Neuronal stem cell (in vitro differentiated cells): Measurements from ENCODE around the gene KRTAP10-1.

Source experiments
- DNase-seq: peaks from one replicate; pipeline ENCODE4 v3.0.0-alpha.2; 2013; ENCODE audit warnings: low spot score
- H2AFZ ChIP-seq: one replicate; pipeline ENCODE4 v1.6.1; 2013; ENCODE audit warnings: mild to moderate bottlenecking, low read length, inconsistent platforms
- H2AK5ac ChIP-seq: 2 replicates; pipeline ENCODE4 v1.6.1; 2013; ENCODE audit warnings: low read depth, mild to moderate bottlenecking, inconsistent platforms, low read length, moderate library complexity, mixed read lengths
- H2BK120ac ChIP-seq: 2 replicates; pipeline ENCODE4 v1.6.1; 2013; ENCODE audit warnings: low read depth, mild to moderate bottlenecking, inconsistent platforms, low read length, moderate library complexity, mixed read lengths
- H2BK12ac ChIP-seq: one replicate; pipeline ENCODE4 v1.6.1; 2013; ENCODE audit warnings: low read length, inconsistent platforms
- H2BK15ac ChIP-seq: 2 replicates; pipeline ENCODE4 v1.6.1; 2013; ENCODE audit warnings: mild to moderate bottlenecking, low read length, inconsistent platforms, mixed read lengths
- H2BK5ac ChIP-seq: one replicate; pipeline ENCODE4 v1.6.1; 2013; ENCODE audit warnings: inconsistent platforms, mild to moderate bottlenecking, low read length, moderate library complexity
- H3K14ac ChIP-seq: one replicate; pipeline ENCODE4 v1.6.1; 2013; ENCODE audit warnings: low read length, inconsistent platforms
- H3K18ac ChIP-seq: 2 replicates; pipeline ENCODE4 v1.6.1; 2013; ENCODE audit warnings: low read length, inconsistent platforms
- H3K23ac ChIP-seq: 2 replicates; pipeline ENCODE4 v1.6.1; 2013; ENCODE audit warnings: low read depth, mild to moderate bottlenecking, mixed read lengths, low read length, inconsistent platforms; ENCODE audit not compliant: poor library complexity
- H3K27ac ChIP-seq: replicated peaks from 3 replicates; pipeline ENCODE4 v1.5.1; 2013; ENCODE audit warnings: low read length, inconsistent platforms
- H3K27me3 ChIP-seq, 3 experiments: 2 replicates each; pipeline ENCODE4 v1.6.1; 2013; ENCODE audit warnings: low read length in 3 of 3, mild to moderate bottlenecking in 2 of 3, inconsistent platforms in 1 of 3, low read depth in 1 of 3, mixed read lengths in 1 of 3, moderate library complexity in 1 of 3; ENCODE audit not compliant: control insufficient read depth in 3 of 3, insufficient read depth in 3 of 3
- H3K36me3 ChIP-seq, 2 donors: replicated peaks in 1 of 2; 2 replicates each; pipeline ENCODE4 v1.6.1; 2013; ENCODE audit warnings: low read length in 2 of 2; ENCODE audit not compliant: control insufficient read depth in 2 of 2, insufficient read depth in 2 of 2
- H3K4ac ChIP-seq: 2 replicates; pipeline ENCODE4 v1.6.1; 2013; ENCODE audit warnings: inconsistent platforms, mild to moderate bottlenecking, low read length, moderate library complexity
- H3K4me1 ChIP-seq, 2 donors: 1 replicate in 1 of 2; 2 replicates in 1 of 2; pipeline ENCODE4 v1.6.1; 2013; ENCODE audit warnings: low read length in 2 of 2, low read depth in 1 of 2; ENCODE audit not compliant: control insufficient read depth in 2 of 2, insufficient read depth in 1 of 2
- H3K4me2 ChIP-seq: one replicate; pipeline ENCODE4 v1.6.1; 2013; ENCODE audit warnings: mild to moderate bottlenecking, low read length, inconsistent platforms; ENCODE audit not compliant: insufficient read depth, poor library complexity, severe bottlenecking
- H3K4me3 ChIP-seq, 2 donors: 2 replicates each; pipeline ENCODE4 v1.5.1; 2013; ENCODE audit warnings: low read length in 2 of 2, mild to moderate bottlenecking in 2 of 2, inconsistent platforms in 1 of 2, moderate library complexity in 1 of 2
- H3K79me1 ChIP-seq: one replicate; pipeline ENCODE4 v1.6.1; 2013; ENCODE audit warnings: low read depth, mild to moderate bottlenecking, inconsistent platforms, low read length, moderate library complexity
- H3K9ac ChIP-seq: one replicate; pipeline ENCODE4 v1.6.1; 2013; ENCODE audit warnings: mild to moderate bottlenecking, low read depth, low read length, inconsistent platforms; ENCODE audit not compliant: poor library complexity
- H3K9me3 ChIP-seq, 2 donors: replicated peaks in 1 of 2; 2 replicates each; pipeline versions ENCODE3 to v1.6.1; 2013; ENCODE audit warnings: low read length in 2 of 2, mild to moderate bottlenecking in 2 of 2, inconsistent platforms in 1 of 2, low read depth in 1 of 2, mixed read lengths in 1 of 2, moderate library complexity in 1 of 2; ENCODE audit not compliant: control insufficient read depth in 2 of 2, insufficient read depth in 1 of 2
- H4K8ac ChIP-seq: one replicate; pipeline ENCODE4 v1.6.1; 2013; ENCODE audit warnings: low read depth, mild to moderate bottlenecking, inconsistent platforms, low read length, moderate library complexity
- H4K91ac ChIP-seq: one replicate; pipeline ENCODE4 v1.6.1; 2013; ENCODE audit warnings: low read length, low read depth, mild to moderate bottlenecking, inconsistent platforms; ENCODE audit not compliant: poor library complexity
- WGBS, 2 donors: extraction: QIAGEN DNeasy Blood & Tissue Kit; methylation state at CpG; one replicate each; pipeline ENCODE4 v1.1.7; 2013; ENCODE audit warnings: missing lambda C conversion rate in 2 of 2, mixed read lengths in 1 of 2; ENCODE audit not compliant: insufficient read length in 2 of 2, insufficient replicate concordance in 1 of 2; ENCODE audit errors: extremely low coverage in 2 of 2; 5-methylcytosine and 5-hydroxymethylcytosine counted together

Gene KRTAP10-1

GRCh38 chr21:44498280-44499210 is 41.5 kb downstream of the KRTAP10-1 start:
- peak overlapping the region; percentile 42 for H2AFZ ChIP-seq
- no peak overlapping the region for H4K8ac ChIP-seq
- H2BK15ac ChIP-seq, result no peak overlapping the region
- no peak overlapping the region for H2BK120ac ChIP-seq
- no peak overlapping the region for H4K91ac ChIP-seq
- peaks cover 0 to 25% (median 0%) of the 10 kb centered on the region in 3 experiments for H3K27me3 ChIP-seq
- H3K4ac ChIP-seq, result no peak overlapping the region
- H3K4me2 ChIP-seq, result no peak overlapping the region
- H3K4me1 ChIP-seq, result peaks cover 16 to 24% of the 10 kb centered on the region in 2 donors
- H3K9ac ChIP-seq, result no peak overlapping the region
- H3K18ac ChIP-seq, result peak overlapping the region; percentile 62
- peaks cover 4 to 12% of the 10 kb centered on the region in 2 donors for H3K9me3 ChIP-seq
- H3K79me1 ChIP-seq, result peaks cover 4% of the 10 kb centered on the region
- H3K4me3 ChIP-seq, result no peak overlapping the region
- DNase-seq, result no peak
- no peak overlapping the region for H3K23ac ChIP-seq
- no peaks in the 10 kb centered on the region for H3K36me3 ChIP-seq
- H3K14ac ChIP-seq, result peak overlapping the region; percentile 6
- H2AK5ac ChIP-seq, result peak overlapping the region; percentile 57
- H2BK12ac ChIP-seq, result no peak overlapping the region
- WGBS, 2 donors, result no CpG with 5 or more reads among the region's 27 CpGs
- H3K27ac ChIP-seq, result no peak overlapping the region
- no peak overlapping the region for H2BK5ac ChIP-seq

- H2AFZ ChIP-seq, result peak overlapping the region; percentile 80
- H4K91ac ChIP-seq, result no peak overlapping the region
- peaks cover 4% of the 10 kb centered on the region for H3K79me1 ChIP-seq
- H3K4me1 ChIP-seq, result peaks cover 16 to 24% of the 10 kb centered on the region in 2 donors
- H3K4me3 ChIP-seq, result no peak overlapping the region
- H3K9me3 ChIP-seq, result peaks cover 9 to 20% of the 10 kb centered on the region in 2 donors
- H2AK5ac ChIP-seq, result no peak overlapping the region
- H3K27ac ChIP-seq, result no peak overlapping the region
- no peak overlapping the region for H3K14ac ChIP-seq
- no peak overlapping the region for H3K4ac ChIP-seq
- H2BK120ac ChIP-seq, result no peak overlapping the region
- no peak overlapping the region for H3K23ac ChIP-seq
- H3K4me2 ChIP-seq, result no peak overlapping the region
- peaks cover 0 to 25% (median 0%) of the 10 kb centered on the region in 3 experiments for H3K27me3 ChIP-seq
- H3K36me3 ChIP-seq, result no peaks in the 10 kb centered on the region
- no peak overlapping the region for H2BK12ac ChIP-seq
- H2BK5ac ChIP-seq, result no peak overlapping the region
- no peak overlapping the region for H3K9ac ChIP-seq
- no peak overlapping the region for H2BK15ac ChIP-seq
- DNase-seq, result no peak
- no peak overlapping the region for H4K8ac ChIP-seq
- no CpG with 5 or more reads among the region's 6 CpGs for WGBS, 2 donors
- H3K18ac ChIP-seq, result no peak overlapping the region
These were observed 42.3 kb downstream of the KRTAP10-1 start for GRCh38 chr21:44497703-44498126.

GRCh38 chr21:44496564-44497550 is 43.1 kb downstream of the KRTAP10-1 start:
- Histone ChIP-seq H4K91ac (no peak overlapping the region), H3K27me3 (peaks cover 0 to 22% (median 0%) of the 10 kb centered on the region in 3 experiments), H2AFZ (peak overlapping the region; percentile 80), H3K36me3 (no peaks in the 10 kb centered on the region), H3K18ac (no peak overlapping the region), H3K14ac (no peak overlapping the region), H3K4me1 (peaks cover 16 to 24% of the 10 kb centered on the region in 2 donors), H3K9ac (no peak overlapping the region), H3K27ac (no peak overlapping the region), H3K79me1 (peaks cover 4% of the 10 kb centered on the region), H4K8ac (no peak overlapping the region), H2BK120ac (no peak overlapping the region), H3K4me2 (peak overlapping the region; percentile 12), H2BK15ac (peak overlapping the region; percentile 72), H3K23ac (peak overlapping the region; percentile 8), H2BK5ac (no peak overlapping the region), H2BK12ac (no peak overlapping the region), H2AK5ac (no peak overlapping the region), H3K4me3 (no peak overlapping the region), H3K4ac (no peak overlapping the region), H3K9me3 (peaks cover 13 to 28% of the 10 kb centered on the region in 2 donors)
- DNase-seq, result no peak
- no CpG with 5 or more reads among the region's 27 CpGs for WGBS, 2 donors
